ENCODE measurements around the gene NLRC4. TPM values are rescaled to one million over a fixed set of nuclear protein-coding genes. Genes with fewer than 3 reads are reported as not detected.

NLRC4 gene
- total RNA-seq, 2 donors from 2014 or later = 0.22 to 0.74 TPM

DNA sequence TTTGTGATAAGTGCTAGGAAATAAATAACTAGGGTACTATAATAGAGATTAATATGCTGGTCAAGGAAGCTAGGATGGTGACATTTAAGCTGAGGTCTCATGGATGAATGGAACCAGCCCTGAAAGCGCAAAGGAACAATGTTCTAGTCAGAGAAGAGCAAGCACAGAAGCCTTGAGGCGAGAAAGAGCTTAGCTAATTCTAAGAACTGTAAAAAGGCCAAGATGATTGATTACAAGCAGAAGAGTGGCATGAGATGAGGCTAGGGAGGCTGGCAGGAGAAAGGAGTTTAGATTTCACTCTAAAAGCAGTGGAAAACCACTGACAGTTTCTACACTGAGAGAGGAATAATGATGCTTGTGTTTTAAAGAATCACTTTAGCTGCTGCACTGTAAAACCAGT, 9.6 kb upstream of the NLRC4 start:
- Histone ChIP-seq H3K27ac (no peak overlapping the region), H3K36me3 (no peaks in the 10 kb centered on the region), H3K27me3 (no peaks in the 10 kb centered on the region), H3K9ac (ENCODE audit: low read depth in 2 of 2, low read length in 2 of 2) (no peak overlapping the region), H3K4me3 (no peak overlapping the region), H3K4me1 (no peaks in the 10 kb centered on the region), H3K9me3 (no peaks in the 10 kb centered on the region)
- DNase-seq = no peak
- TF ChIP-seq, protein P1, sequence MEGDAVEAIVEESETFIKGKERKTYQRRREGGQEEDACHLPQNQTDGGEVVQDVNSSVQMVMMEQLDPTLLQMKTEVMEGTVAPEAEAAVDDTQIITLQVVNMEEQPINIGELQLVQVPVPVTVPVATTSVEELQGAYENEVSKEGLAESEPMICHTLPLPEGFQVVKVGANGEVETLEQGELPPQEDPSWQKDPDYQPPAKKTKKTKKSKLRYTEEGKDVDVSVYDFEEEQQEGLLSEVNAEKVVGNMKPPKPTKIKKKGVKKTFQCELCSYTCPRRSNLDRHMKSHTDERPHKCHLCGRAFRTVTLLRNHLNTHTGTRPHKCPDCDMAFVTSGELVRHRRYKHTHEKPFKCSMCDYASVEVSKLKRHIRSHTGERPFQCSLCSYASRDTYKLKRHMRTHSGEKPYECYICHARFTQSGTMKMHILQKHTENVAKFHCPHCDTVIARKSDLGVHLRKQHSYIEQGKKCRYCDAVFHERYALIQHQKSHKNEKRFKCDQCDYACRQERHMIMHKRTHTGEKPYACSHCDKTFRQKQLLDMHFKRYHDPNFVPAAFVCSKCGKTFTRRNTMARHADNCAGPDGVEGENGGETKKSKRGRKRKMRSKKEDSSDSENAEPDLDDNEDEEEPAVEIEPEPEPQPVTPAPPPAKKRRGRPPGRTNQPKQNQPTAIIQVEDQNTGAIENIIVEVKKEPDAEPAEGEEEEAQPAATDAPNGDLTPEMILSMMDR (IDR thresholded peaks at IDR 0.05) = no peak
- intact Hi-C loops (cut with DNase I) = loop anchor here (10.0 kb wide), 1 partner anchor 109 kb away; the partner anchor contains the start of gene SLC30A6

DNA sequence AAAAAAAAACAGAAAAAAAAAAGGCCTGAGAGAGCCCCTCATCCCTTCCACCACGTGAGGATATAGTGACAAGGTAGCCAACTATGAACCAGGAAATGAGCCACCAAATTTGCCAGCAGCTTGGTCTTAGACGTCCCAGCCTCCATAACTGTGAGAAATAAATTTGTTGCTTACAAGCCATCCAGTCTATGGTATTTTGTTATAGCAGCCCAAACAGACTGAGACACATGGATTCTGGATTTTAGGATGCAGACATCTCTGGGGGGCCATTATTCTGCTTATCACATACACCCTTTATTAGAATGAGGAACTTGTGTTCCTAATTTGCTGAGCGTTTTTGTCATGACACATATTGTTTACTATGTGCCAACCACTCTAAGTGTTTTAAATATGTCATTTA, 7.6 kb upstream of the NLRC4 start:
- Histone ChIP-seq H3K9me3 (no peaks in the 10 kb centered on the region), H3K27me3 (no peaks in the 10 kb centered on the region), H3K36me3 (no peaks in the 10 kb centered on the region), H3K9ac (ENCODE audit: low read depth in 2 of 2, low read length in 2 of 2) (no peak overlapping the region), H3K27ac (no peak overlapping the region), H3K4me1 (no peaks in the 10 kb centered on the region), H3K4me3 (no peak overlapping the region)
- DNase-seq = no peak
- TF ChIP-seq, protein P1 (IDR thresholded peaks at IDR 0.05) = no peak
- intact Hi-C loops (cut with DNase I) = loop anchor here (10.0 kb wide), 1 partner anchor 107 kb away; the partner anchor contains the start of gene SLC30A6

DNA sequence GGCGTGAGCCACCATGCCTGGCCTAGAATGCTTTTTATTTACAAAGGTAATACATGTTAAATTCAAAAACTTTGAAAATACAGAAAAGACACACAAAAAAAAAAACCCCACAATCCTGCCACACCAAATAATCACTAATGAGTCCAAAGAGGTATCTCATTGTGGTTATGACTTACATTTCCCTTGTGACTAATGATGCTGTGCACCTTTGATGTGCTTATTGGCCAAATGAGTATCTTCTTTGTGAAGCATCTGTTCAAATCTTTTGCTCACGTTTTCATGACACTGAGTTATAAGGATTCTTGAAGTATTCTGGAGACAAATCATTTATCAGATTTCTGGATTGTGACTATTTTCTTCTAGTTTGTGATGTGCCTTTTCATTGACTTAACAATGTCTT, 6.4 kb upstream of the NLRC4 start:
- TF ChIP-seq, protein P1 (IDR thresholded peaks at IDR 0.05) = no peak
- H3K9me3 ChIP-seq = no peaks in the 10 kb centered on the region
- H3K27me3 ChIP-seq = no peaks in the 10 kb centered on the region
- H3K27ac ChIP-seq = no peak overlapping the region
- no peak overlapping the region for H3K9ac ChIP-seq (ENCODE audit: low read depth in 2 of 2, low read length in 2 of 2)
- no peaks in the 10 kb centered on the region for H3K36me3 ChIP-seq
- H3K4me3 ChIP-seq = no peak overlapping the region
- intact Hi-C loops (cut with DNase I) = loop anchor here (10.0 kb wide), 1 partner anchor 106 kb away; the partner anchor contains the start of gene SLC30A6
- no peak for DNase-seq
- H3K4me1 ChIP-seq = no peaks in the 10 kb centered on the region

DNA sequence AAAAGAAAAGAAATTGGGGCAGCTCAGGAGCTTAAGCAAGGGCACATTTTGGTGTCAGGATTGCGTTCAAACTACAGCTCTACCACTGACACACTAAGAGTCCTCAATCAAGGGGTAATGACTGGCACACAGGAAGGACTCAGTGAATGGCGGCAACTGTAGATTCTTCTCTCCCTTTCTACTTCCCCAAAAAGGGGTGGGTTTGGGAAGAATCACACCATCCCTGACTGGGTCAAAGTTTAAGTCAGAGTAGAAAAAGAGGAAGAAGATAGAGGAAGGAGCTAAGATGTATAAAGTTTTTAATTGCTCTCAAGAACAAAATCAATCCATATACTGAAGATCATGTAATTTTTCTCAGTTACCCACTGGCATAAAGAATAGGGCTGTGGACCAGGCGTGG, 2.6 kb downstream of the NLRC4 start:
- no peak overlapping the region for H3K4me3 ChIP-seq
- intact Hi-C loops (cut with DNase I) = no loop called here
- TF ChIP-seq, protein P1 (IDR thresholded peaks at IDR 0.05) = no peak
- no peaks in the 10 kb centered on the region for H3K36me3 ChIP-seq
- H3K4me1 ChIP-seq = no peaks in the 10 kb centered on the region
- no peak for DNase-seq
- H3K27me3 ChIP-seq = no peaks in the 10 kb centered on the region
- no peaks in the 10 kb centered on the region for H3K9me3 ChIP-seq
- H3K9ac ChIP-seq (ENCODE audit: low read depth in 2 of 2, low read length in 2 of 2) = no peak overlapping the region
- H3K27ac ChIP-seq = no peak overlapping the region

DNA sequence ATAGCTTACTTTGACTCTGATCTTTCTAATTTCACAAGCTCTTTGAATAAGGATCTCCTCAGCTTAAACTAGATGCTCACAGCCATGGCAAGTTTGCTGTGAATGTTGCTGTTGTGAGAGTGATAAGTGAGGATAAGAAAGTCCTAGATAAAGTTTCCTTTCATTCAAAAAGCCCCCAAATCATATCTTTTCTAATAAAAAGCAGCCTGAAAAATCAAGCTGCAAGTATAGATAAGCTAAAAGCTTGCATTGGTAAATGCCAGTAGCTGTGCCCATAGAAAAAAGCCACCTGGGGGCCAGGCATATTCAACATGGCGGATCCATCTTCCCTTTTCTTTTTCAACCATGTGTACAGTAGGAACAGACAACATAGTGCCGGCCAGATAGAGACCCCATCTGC, 4.3 kb downstream of the NLRC4 start:
- no peak overlapping the region for H3K9ac ChIP-seq (ENCODE audit: low read depth in 2 of 2, low read length in 2 of 2)
- no peak overlapping the region for H3K27ac ChIP-seq
- DNase-seq = no peak
- H3K36me3 ChIP-seq = no peaks in the 10 kb centered on the region
- H3K4me1 ChIP-seq = no peaks in the 10 kb centered on the region
- H3K27me3 ChIP-seq = no peaks in the 10 kb centered on the region
- intact Hi-C loops (cut with DNase I) = no loop called here
- TF ChIP-seq, protein P1 (IDR thresholded peaks at IDR 0.05) = no peak
- no peak overlapping the region for H3K4me3 ChIP-seq
- H3K9me3 ChIP-seq = no peaks in the 10 kb centered on the region
